ENCODE measurements around the gene INPP4B.

DNA sequence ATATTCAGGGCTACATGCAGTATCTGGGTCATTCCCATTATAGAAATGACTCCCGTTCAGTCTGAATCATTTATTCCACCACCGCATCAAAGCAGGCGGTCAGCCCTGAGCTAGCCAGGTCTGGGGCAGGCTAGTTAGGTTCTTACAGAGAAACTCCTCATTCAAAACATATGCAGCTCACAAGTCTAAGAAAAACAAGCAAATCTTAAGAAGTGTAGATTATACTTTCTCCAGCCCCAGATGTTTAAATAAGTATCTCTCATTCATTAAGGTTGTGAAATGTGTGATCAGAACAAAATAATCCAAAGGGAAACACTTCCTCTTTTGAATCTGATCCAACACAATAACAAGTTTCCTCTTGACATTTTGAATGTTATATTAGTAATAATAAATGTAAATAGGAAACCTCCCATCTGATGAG lies 441.9 kb downstream of the INPP4B start:
- TF ChIP-seq, protein P1, sequence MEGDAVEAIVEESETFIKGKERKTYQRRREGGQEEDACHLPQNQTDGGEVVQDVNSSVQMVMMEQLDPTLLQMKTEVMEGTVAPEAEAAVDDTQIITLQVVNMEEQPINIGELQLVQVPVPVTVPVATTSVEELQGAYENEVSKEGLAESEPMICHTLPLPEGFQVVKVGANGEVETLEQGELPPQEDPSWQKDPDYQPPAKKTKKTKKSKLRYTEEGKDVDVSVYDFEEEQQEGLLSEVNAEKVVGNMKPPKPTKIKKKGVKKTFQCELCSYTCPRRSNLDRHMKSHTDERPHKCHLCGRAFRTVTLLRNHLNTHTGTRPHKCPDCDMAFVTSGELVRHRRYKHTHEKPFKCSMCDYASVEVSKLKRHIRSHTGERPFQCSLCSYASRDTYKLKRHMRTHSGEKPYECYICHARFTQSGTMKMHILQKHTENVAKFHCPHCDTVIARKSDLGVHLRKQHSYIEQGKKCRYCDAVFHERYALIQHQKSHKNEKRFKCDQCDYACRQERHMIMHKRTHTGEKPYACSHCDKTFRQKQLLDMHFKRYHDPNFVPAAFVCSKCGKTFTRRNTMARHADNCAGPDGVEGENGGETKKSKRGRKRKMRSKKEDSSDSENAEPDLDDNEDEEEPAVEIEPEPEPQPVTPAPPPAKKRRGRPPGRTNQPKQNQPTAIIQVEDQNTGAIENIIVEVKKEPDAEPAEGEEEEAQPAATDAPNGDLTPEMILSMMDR (IDR thresholded peaks at IDR 0.05) = no peak
- no peak for TF ChIP-seq POLR2A (IDR thresholded peaks at IDR 0.05)

Data from testis (tissue), 2 donors.